GM18502 (cell line): ENCODE results near the gene TNIP3.

ENCODE experiments used
- ATAC-seq: cut with Tn5 transposase; IDR thresholded peaks from one replicate; pipeline ENCODE4 v1.9.1; 2021; ENCODE audit warnings: mild to moderate bottlenecking; ENCODE audit not compliant: unreplicated experiment, poor library complexity

TNIP3 gene

GRCh38 chr4:121164291-121164690 lies at the start of gene TNIP3:
Gene TNIP3, minus strand, starts transcription at chr4:121164321. Its CDS starts 196 bp downstream, at chr4:121164125.
- ATAC-seq: no peak

GRCh38 chr4:121212806-121213205 lies 48.7 kb upstream of the TNIP3 start:
- ATAC-seq: no peak

- no peak for ATAC-seq
Observed at GRCh38 chr4:121209171-121209570, 45.0 kb upstream of the TNIP3 start.

GRCh38 chr4:121208244-121209007 lies 44.3 kb upstream of the TNIP3 start:
- no peak for ATAC-seq

GRCh38 chr4:121205777-121206176 lies 41.7 kb upstream of the TNIP3 start:
- peak; percentile 35 for ATAC-seq

- peak; percentile 77 for ATAC-seq
Observed at GRCh38 chr4:121200795-121201472, 36.8 kb upstream of the TNIP3 start.

GRCh38 chr4:121199742-121200561 lies 35.8 kb upstream of the TNIP3 start:
- peak; percentile 85 for ATAC-seq

GRCh38 chr4:121198251-121198650 lies 34.1 kb upstream of the TNIP3 start:
- no peak for ATAC-seq

- ATAC-seq: no peak
Observed at GRCh38 chr4:121195649-121196048, 31.5 kb upstream of the TNIP3 start.

GRCh38 chr4:121192480-121192879 lies 28.4 kb upstream of the TNIP3 start:
- peak; percentile 54 for ATAC-seq

- ATAC-seq: no peak
Observed at GRCh38 chr4:121192013-121192412, 27.9 kb upstream of the TNIP3 start.

- no peak for ATAC-seq
Observed at GRCh38 chr4:121191361-121191760, 27.2 kb upstream of the TNIP3 start.

- no peak for ATAC-seq
Observed at GRCh38 chr4:121190389-121190788, 26.3 kb upstream of the TNIP3 start.

- peak; percentile 91 for ATAC-seq
Observed at GRCh38 chr4:121189326-121190215, 25.4 kb upstream of the TNIP3 start.

- no peak for ATAC-seq
Observed at GRCh38 chr4:121187206-121187605, 23.1 kb upstream of the TNIP3 start.

- no peak for ATAC-seq
Observed at GRCh38 chr4:121185960-121186359, 21.8 kb upstream of the TNIP3 start.

GRCh38 chr4:121183989-121184388 lies 19.9 kb upstream of the TNIP3 start:
- ATAC-seq: no peak

GRCh38 chr4:121183361-121183760 lies 19.2 kb upstream of the TNIP3 start:
- ATAC-seq: no peak

GRCh38 chr4:121182296-121182695 lies 18.2 kb upstream of the TNIP3 start:
- ATAC-seq: no peak

GRCh38 chr4:121181493-121181892 lies 17.4 kb upstream of the TNIP3 start:
- ATAC-seq: no peak
